ENCODE results near the gene USP11. TPM values are rescaled to one million over a fixed set of nuclear protein-coding genes. Genes with fewer than 3 reads are reported as not detected.

USP11 gene
- total RNA-seq, 1 experiment from 2014 or later = 61.2 TPM

DNA sequence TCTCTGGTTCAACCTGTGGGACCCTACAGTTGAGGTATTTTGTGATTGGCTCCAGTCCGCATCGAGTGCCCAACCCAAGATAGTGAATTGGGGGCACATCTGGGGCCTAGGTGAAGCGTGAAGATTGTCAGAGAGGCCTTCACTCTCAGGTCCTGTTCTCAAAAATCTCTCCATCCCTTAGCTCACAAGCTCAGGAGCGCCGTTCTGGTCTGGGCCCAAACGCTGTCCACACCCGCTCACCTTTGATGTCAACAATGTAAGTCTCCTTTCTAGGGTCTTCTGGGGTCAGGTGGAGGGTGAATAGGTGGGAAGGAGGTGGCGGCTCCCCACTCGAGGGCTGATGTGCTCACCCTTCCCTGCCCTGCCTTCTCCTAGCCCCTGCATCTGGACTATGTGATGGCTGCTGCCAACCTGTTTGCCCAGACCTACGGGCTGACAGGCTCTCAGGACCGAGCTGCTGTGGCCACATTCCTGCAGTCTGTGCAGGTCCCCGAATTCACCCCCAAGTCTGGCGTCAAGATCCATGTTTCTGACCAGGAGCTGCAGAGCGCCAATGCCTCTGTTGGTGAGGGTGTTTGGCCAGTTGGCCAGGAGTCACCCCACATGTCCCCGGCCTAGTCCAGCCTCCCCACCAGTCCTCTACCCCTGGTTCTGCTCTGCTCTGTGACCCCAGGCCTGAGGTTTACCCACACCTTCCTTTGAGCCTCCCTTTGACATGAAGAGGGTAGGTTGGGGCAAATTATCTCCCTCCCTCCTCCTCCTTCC is 22.0 kb upstream of the USP11 start:
- intact Hi-C loops (cut with micrococcal nuclease; ENCODE audit: unreplicated experiment) = loop anchor here (10.0 kb wide), 1 partner anchor 444 kb away; the partner anchor contains the start of genes ELK1 and UXT
- BruUV-seq (replicated peaks) = no TSS peak
- no peak overlapping the region for H3K4me3 ChIP-seq (ENCODE audit: low read depth, low read length)
- Mint-ChIP-seq H3K27me3 (ENCODE audit: insufficient read depth, unreplicated experiment) (no peaks in the 10 kb centered on the region), H3K4me3 (ENCODE audit: unreplicated experiment) (no peak overlapping the region), H3K9me3 (ENCODE audit: unreplicated experiment) (no peaks in the 10 kb centered on the region), H3K4me1 (ENCODE audit: low read depth, unreplicated experiment) (peaks cover 8% of the 10 kb centered on the region), H3K36me3 (ENCODE audit: insufficient read depth, unreplicated experiment) (peaks cover 80% of the 10 kb centered on the region), H3K27ac (ENCODE audit: unreplicated experiment) (no peak overlapping the region)
- TF ChIP-seq CTCF (IDR thresholded peaks at IDR 0.05; ENCODE audit: insufficient read depth in 1 of 2, low read depth in 1 of 2, low read length in 1 of 2, severe bottlenecking in 1 of 2, unreplicated experiment in 1 of 2) = no peak
- no peak for DNase-seq
- no peaks in the 10 kb centered on the region for H3K27me3 ChIP-seq (replicated peaks; ENCODE audit: control insufficient read depth, insufficient read depth, low read length)
- POLR2A ChIA-PET = interaction anchor here (0.5 kb wide), 1 partner anchor 22 kb away, joined by 4 read pairs; no protein-coding TSS in a partner anchor
- no peaks in the 10 kb centered on the region for H3K9me3 ChIP-seq
- H3K4me1 ChIP-seq = no peaks in the 10 kb centered on the region
- CTCF ChIA-PET = no interaction called here
- peaks cover 3% of the 10 kb centered on the region for H3K36me3 ChIP-seq (ENCODE audit: control insufficient read depth, insufficient read depth, low read length)

DNA sequence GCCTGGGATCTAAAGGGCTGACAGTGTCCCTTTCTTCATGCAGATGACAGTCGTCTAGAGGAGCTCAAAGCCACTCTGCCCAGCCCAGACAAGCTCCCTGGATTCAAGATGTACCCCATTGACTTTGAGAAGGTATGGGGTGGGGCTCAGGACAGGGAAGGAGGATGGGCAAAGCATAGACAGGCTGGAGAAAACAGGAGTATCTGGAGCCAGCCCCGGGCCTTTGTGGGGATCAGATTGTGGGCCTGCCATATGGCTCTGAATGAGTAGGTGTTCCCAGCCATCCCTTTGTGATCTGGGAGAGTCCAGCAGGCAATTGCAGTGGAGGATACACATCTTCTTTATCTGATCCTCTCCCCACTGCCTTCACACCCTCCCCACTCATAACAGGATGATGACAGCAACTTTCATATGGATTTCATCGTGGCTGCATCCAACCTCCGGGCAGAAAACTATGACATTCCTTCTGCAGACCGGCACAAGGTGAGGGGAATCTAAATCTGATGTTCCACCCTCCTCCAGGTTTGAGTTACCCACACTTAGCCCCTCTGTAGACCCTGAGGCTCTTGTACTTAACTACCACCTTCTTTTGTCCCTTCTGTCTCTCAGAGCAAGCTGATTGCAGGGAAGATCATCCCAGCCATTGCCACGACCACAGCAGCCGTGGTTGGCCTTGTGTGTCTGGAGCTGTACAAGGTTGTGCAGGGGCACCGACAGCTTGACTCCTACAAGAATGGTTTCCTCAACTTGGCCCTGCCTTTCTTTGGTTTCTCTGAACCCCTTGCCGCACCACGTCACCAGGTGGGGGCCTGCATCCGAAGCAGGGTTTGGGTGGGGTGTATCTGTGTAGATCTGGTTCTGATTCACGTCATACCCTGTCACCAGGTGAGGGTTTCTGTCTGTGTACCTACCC is 20.2 kb upstream of the USP11 start:
- ChIA-PET CTCF (interaction anchor here (0.6 kb wide), 1 partner anchor 171 kb away, joined by 4 read pairs; no protein-coding TSS in a partner anchor), POLR2A (no interaction called here)
- DNase-seq = no peak
- Histone ChIP-seq H3K4me3 (ENCODE audit: low read depth, low read length) (no peak overlapping the region), H3K36me3 (ENCODE audit: control insufficient read depth, insufficient read depth, low read length) (peaks cover 3% of the 10 kb centered on the region), H3K9me3 (no peaks in the 10 kb centered on the region), H3K27me3 (replicated peaks; ENCODE audit: control insufficient read depth, insufficient read depth, low read length) (no peaks in the 10 kb centered on the region), H3K4me1 (no peaks in the 10 kb centered on the region)
- no TSS peak for BruUV-seq (replicated peaks)
- H3K27me3 Mint-ChIP-seq (ENCODE audit: insufficient read depth, unreplicated experiment) = no peaks in the 10 kb centered on the region
- peaks cover 23% of the 10 kb centered on the region for H3K4me1 Mint-ChIP-seq (ENCODE audit: low read depth, unreplicated experiment)
- intact Hi-C loops (cut with micrococcal nuclease; ENCODE audit: unreplicated experiment) = loop anchor here (10.0 kb wide), 1 partner anchor 442 kb away; the partner anchor contains the start of genes ELK1 and UXT
- no peaks in the 10 kb centered on the region for H3K9me3 Mint-ChIP-seq (ENCODE audit: unreplicated experiment)
- H3K36me3 Mint-ChIP-seq (ENCODE audit: insufficient read depth, unreplicated experiment) = peaks cover 81% of the 10 kb centered on the region
- H3K27ac Mint-ChIP-seq (ENCODE audit: unreplicated experiment) = no peak overlapping the region
- no peak for TF ChIP-seq CTCF (IDR thresholded peaks at IDR 0.05; ENCODE audit: insufficient read depth in 1 of 2, low read depth in 1 of 2, low read length in 1 of 2, severe bottlenecking in 1 of 2, unreplicated experiment in 1 of 2)
- no peak overlapping the region for H3K4me3 Mint-ChIP-seq (ENCODE audit: unreplicated experiment)

DNA sequence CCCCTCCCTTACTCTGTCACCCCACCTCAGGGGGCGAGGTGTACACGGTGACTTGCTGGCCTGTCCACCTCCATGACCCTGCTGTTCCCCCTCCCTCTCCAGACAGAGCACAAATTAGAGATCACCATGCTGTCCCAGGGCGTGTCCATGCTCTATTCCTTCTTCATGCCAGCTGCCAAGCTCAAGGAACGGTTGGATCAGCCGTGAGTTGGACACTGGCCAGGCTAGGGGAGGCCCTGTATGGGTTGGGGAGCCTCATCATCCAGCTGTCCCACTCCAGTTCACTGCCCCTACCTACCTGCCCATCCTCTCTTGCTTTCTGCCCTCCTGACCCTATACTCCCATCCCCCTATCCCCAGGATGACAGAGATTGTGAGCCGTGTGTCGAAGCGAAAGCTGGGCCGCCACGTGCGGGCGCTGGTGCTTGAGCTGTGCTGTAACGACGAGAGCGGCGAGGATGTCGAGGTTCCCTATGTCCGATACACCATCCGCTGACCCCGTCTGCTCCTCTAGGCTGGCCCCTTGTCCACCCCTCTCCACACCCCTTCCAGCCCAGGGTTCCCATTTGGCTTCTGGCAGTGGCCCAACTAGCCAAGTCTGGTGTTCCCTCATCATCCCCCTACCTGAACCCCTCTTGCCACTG is 18.3 kb upstream of the USP11 start:
- H3K4me1 Mint-ChIP-seq (ENCODE audit: low read depth, unreplicated experiment) = peaks cover 28% of the 10 kb centered on the region
- Histone ChIP-seq H3K9me3 (no peaks in the 10 kb centered on the region), H3K27me3 (replicated peaks; ENCODE audit: control insufficient read depth, insufficient read depth, low read length) (no peaks in the 10 kb centered on the region), H3K4me3 (ENCODE audit: low read depth, low read length) (no peak overlapping the region), H3K4me1 (no peaks in the 10 kb centered on the region), H3K36me3 (ENCODE audit: control insufficient read depth, insufficient read depth, low read length) (peaks cover 3% of the 10 kb centered on the region)
- intact Hi-C loops (cut with micrococcal nuclease; ENCODE audit: unreplicated experiment) = loop anchor here (5.0 to 10.0 kb wide), 2 partner anchors 168 to 440 kb away; partner anchors contain the start of genes ELK1 and UXT
- no peaks in the 10 kb centered on the region for H3K27me3 Mint-ChIP-seq (ENCODE audit: insufficient read depth, unreplicated experiment)
- CTCF ChIA-PET = no interaction called here
- POLR2A ChIA-PET = no interaction called here
- H3K36me3 Mint-ChIP-seq (ENCODE audit: insufficient read depth, unreplicated experiment) = peaks cover 82% of the 10 kb centered on the region
- no peak for TF ChIP-seq CTCF (IDR thresholded peaks at IDR 0.05; ENCODE audit: insufficient read depth in 1 of 2, low read depth in 1 of 2, low read length in 1 of 2, severe bottlenecking in 1 of 2, unreplicated experiment in 1 of 2)
- H3K9me3 Mint-ChIP-seq (ENCODE audit: unreplicated experiment) = no peaks in the 10 kb centered on the region
- DNase-seq = no peak
- TSS peak; percentile 15 for BruUV-seq (replicated peaks)
- H3K4me3 Mint-ChIP-seq (ENCODE audit: unreplicated experiment) = no peak overlapping the region
- H3K27ac Mint-ChIP-seq (ENCODE audit: unreplicated experiment) = no peak overlapping the region

Data from Caco-2 (cell line).